Adrenal gland (tissue), 12 donors: ENCODE results near the gene TMEM38A. TPM values are rescaled to one million over a fixed set of nuclear protein-coding genes. Genes with fewer than 3 reads are reported as not detected.

ENCODE experiments used
- DNase-seq, 7 donors: peaks; one replicate each; pipeline ENCODE4 v3.0.0-alpha.2; 2019 to 2020
- H3K27ac ChIP-seq, 5 donors: fragments of 200-600 bp; sonication (generic) in 4 of 5; 1 replicate in 3 of 5; 2 replicates in 2 of 5; pipeline versions ENCODE4 v1.5.1 to v1.8.0; 2016 to 2020; ENCODE audit warnings: mild to moderate bottlenecking in 1 of 5
- H3K27me3 ChIP-seq: fragments of 200-600 bp; 2 replicates; pipeline ENCODE4 v1.8.0; 2021
- H3K36me3 ChIP-seq, 2 donors: fragments of 200-600 bp; replicated peaks in 1 of 2; 1 replicate in 1 of 2; 2 replicates in 1 of 2; pipeline versions ENCODE4 v1.5.1 to v1.8.0; 2018 to 2022
- H3K4me1 ChIP-seq, 2 donors: fragments of 200-600 bp; replicated peaks in 1 of 2; 1 replicate in 1 of 2; 2 replicates in 1 of 2; pipeline versions ENCODE4 v1.5.1 to v1.8.0; 2018 to 2021
- H3K4me3 ChIP-seq, 4 donors: fragments of 200-600 bp; sonication (generic) in 3 of 4; one replicate each; pipeline ENCODE4 v1.5.1; 2016 to 2018
- H3K9me3 ChIP-seq, 3 donors: fragments of 200-600 bp; sonication (generic) in 1 of 3; replicated peaks in 1 of 3; 1 replicate in 2 of 3; 2 replicates in 1 of 3; pipeline versions ENCODE4 v1.5.1 to v1.8.0; 2016 to 2021
- POLR2A ChIP-seq, 2 donors: fragments of 450-650 bp; IDR thresholded peaks; one replicate each; pipeline ENCODE4 v1.6.1; 2017; ENCODE audit warnings: antibody characterized with exemption in 2 of 2, mild to moderate bottlenecking in 2 of 2, moderate library complexity in 1 of 2
- WGBS, 4 donors: extraction: QIAGEN DNeasy Blood & Tissue Kit in 2 of 4; methylation state at CpG; one replicate each; pipeline versions ENCODE4 v1.1.5 to v1.1.7; 2013 to 2017; 5-methylcytosine and 5-hydroxymethylcytosine counted together
- intact Hi-C, 2 donors: fragments of 100-400 bp; cut with DNase I; formaldehyde crosslinking; loops; one replicate each; pipeline versions ENCODE4 v1.14.1 to v1.15.0; 2022 to 2023
- polyA plus RNA-seq, 3 donors: library from polyadenylated mRNA; stranded (reverse); fragments of 200-250 nt in 2 of 3; fragments of 350-450 nt in 1 of 3; fragmentation: Illumina TruSeq in 1 of 3; extraction: RNeasy Lipid Tissue Mini Kit (QIAGEN cat#74804) in 1 of 3; gene quantifications; one replicate each; pipeline ENCODE4 v1.2.3, GENCODE V29; 2013 to 2014
- small RNA-seq, 2 donors: library from RNA; depleted of rRNA; stranded (forward); fragments of <200 nt; gene quantifications; one replicate each; pipeline ENCODE3, GENCODE V24; 2016
- total RNA-seq, 9 donors: library from RNA; depleted of rRNA in 4 of 9; stranded (reverse); fragments of >200 nt in 4 of 9; fragments of 120-200 nt in 1 of 9; fragmentation: NEBNext Ultra II Directional in 1 of 9; extraction: Animal tissue kit (Norgen Biotek cat#: 25700) in 1 of 9; gene quantifications; one replicate each; pipeline versions ENCODE4 v1.1.0 to v1.2.4, GENCODE V29; 2013 to 2023
- TF ChIP-seq, protein P1 (sequence below), 6 experiments: fragments of 450-650 bp in 4 of 6; fragments of 200-600 bp in 2 of 6; sonication (generic) in 1 of 6; IDR thresholded peaks; 1 replicate in 5 of 6; 2 replicates in 1 of 6; pipeline versions ENCODE4 v1.5.1 to v1.8.0; 2016 to 2021; ENCODE audit warnings: antibody characterized with exemption in 6 of 6, mild to moderate bottlenecking in 2 of 6, moderate library complexity in 1 of 6
- donor health status: healthy with polysubstance abuse.
- donor health status: Bipolar disorder and iron deficiency.
- donor health status: DM: yes; HTN: yes; CAD: no.
- donor health status: DM: no; HTN: no; CAD: no.
- donor health status: DM: no; HTN: no; CAD: no.
- donor health status: DM: yes; HTN: yes; CAD: no.

The TMEM38A gene
- total and polyA plus RNA-seq, 12 donors = 2.2 to 10.4 (median 5.9) TPM

- no peak for DNase-seq
- H3K9me3 ChIP-seq = no peaks in the 10 kb centered on the region
- no peaks in the 10 kb centered on the region for H3K27me3 ChIP-seq
- no peak overlapping the region for H3K4me3 ChIP-seq
- H3K4me1 ChIP-seq = no peaks in the 10 kb centered on the region
- H3K27ac ChIP-seq = no peak overlapping the region
- H3K36me3 ChIP-seq = no peaks in the 10 kb centered on the region
- intact Hi-C loops = no loop called here
- 54 to 77% (median 73%) methylated on average over 3 of the region's 3 CpGs for WGBS, 4 donors
- TF ChIP-seq, protein P1, sequence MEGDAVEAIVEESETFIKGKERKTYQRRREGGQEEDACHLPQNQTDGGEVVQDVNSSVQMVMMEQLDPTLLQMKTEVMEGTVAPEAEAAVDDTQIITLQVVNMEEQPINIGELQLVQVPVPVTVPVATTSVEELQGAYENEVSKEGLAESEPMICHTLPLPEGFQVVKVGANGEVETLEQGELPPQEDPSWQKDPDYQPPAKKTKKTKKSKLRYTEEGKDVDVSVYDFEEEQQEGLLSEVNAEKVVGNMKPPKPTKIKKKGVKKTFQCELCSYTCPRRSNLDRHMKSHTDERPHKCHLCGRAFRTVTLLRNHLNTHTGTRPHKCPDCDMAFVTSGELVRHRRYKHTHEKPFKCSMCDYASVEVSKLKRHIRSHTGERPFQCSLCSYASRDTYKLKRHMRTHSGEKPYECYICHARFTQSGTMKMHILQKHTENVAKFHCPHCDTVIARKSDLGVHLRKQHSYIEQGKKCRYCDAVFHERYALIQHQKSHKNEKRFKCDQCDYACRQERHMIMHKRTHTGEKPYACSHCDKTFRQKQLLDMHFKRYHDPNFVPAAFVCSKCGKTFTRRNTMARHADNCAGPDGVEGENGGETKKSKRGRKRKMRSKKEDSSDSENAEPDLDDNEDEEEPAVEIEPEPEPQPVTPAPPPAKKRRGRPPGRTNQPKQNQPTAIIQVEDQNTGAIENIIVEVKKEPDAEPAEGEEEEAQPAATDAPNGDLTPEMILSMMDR (IDR thresholded peaks at IDR 0.05) = no peak
- no peak for TF ChIP-seq POLR2A (IDR thresholded peaks at IDR 0.05)
Observed at GRCh38 chr19:16736709-16737108, 75.8 kb downstream of the TMEM38A start.

- no peaks in the 10 kb centered on the region for H3K36me3 ChIP-seq
- DNase-seq = no peak
- no peaks in the 10 kb centered on the region for H3K4me1 ChIP-seq
- no peak overlapping the region for H3K4me3 ChIP-seq
- H3K27ac ChIP-seq = no peak overlapping the region
- TF ChIP-seq, protein P1 (IDR thresholded peaks at IDR 0.05) = no peak
- no peak for TF ChIP-seq POLR2A (IDR thresholded peaks at IDR 0.05)
- H3K27me3 ChIP-seq = no peaks in the 10 kb centered on the region
- 55 to 71% (median 64%) methylated on average over 4 of the region's 4 CpGs for WGBS, 4 donors
- H3K9me3 ChIP-seq = no peaks in the 10 kb centered on the region
- intact Hi-C loops = no loop called here
Observed at GRCh38 chr19:16737911-16738310, 77.0 kb downstream of the TMEM38A start.

DNA sequence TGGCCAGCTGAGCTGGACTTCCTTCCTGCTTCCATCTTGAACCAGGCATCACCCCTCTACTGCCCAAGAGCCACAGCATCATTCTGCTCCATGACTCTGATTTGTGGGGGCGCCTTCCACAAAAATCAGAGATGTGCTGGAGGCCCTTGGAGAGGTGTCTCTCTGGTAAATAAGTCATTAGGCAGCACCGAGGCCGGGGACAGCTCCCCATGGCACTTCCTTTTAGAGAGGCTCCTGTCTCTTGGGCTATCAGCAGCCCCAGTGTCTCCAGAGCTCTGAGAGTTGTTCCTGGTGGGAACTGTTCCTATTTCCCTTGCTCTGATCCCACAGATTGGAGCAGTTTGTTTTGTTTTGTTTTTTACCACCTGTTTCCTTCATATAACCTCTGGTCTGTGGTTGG lies 78.6 kb downstream of the TMEM38A start:
- no peaks in the 10 kb centered on the region for H3K4me1 ChIP-seq
- intact Hi-C loops = no loop called here
- TF ChIP-seq POLR2A (IDR thresholded peaks at IDR 0.05) = no peak
- H3K27ac ChIP-seq = no peak overlapping the region
- no peak for DNase-seq
- H3K4me3 ChIP-seq = no peak overlapping the region
- H3K27me3 ChIP-seq = no peaks in the 10 kb centered on the region
- no peaks in the 10 kb centered on the region for H3K36me3 ChIP-seq
- 27 to 52% (median 36%) methylated on average over 2 to 3 of the region's 3 CpGs for WGBS, 4 donors
- H3K9me3 ChIP-seq = no peaks in the 10 kb centered on the region

Small RNAs within 50 kb of the gene (small RNA-seq; reads per million reads assigned to genes)
- gene AC008737.2 = 0 reads per million in 2 donors

Other genes starting within 250 kb of the TMEM38A start
- 10 to 100 TPM in 8 of 9 donors, 1 to 10 TPM in 1; 9.7 to 46.7 (median 24.2) TPM for gene EPS15L1, start 189.2 kb upstream of the TMEM38A start, total RNA-seq
- gene EPS15L1, start 189.2 kb upstream of the TMEM38A start, polyA plus RNA-seq = 10 to 100 TPM; 28.9 to 59.0 (median 32.6) TPM
- gene CALR3, start 165.0 kb upstream of the TMEM38A start, total RNA-seq = under 1 TPM in 2 of 9 donors, not detected in 7; 0.17 to 0.41 TPM
- gene CALR3, start 165.0 kb upstream of the TMEM38A start, polyA plus RNA-seq = under 1 TPM in 2 of 3 donors, not detected in 1; 0.07 to 0.11 TPM
- gene C19orf44, start 164.7 kb upstream of the TMEM38A start, total RNA-seq = 1 to 10 TPM; 3.2 to 9.3 (median 5.3) TPM
- 10 to 100 TPM in 1 of 3 donors, 1 to 10 TPM in 2; 4.8 to 12.1 (median 5.9) TPM for gene C19orf44, start 164.7 kb upstream of the TMEM38A start, polyA plus RNA-seq
- 10 to 100 TPM in 7 of 9 donors, 1 to 10 TPM in 2; 2.9 to 50.7 (median 13.1) TPM for gene CHERP, start 118.7 kb upstream of the TMEM38A start, total RNA-seq
- gene CHERP, start 118.7 kb upstream of the TMEM38A start, polyA plus RNA-seq = 10 to 100 TPM; 11.3 to 39.3 (median 24.8) TPM
- 10 to 100 TPM; 20.1 to 49.8 (median 39.5) TPM for gene SLC35E1, start 88.7 kb upstream of the TMEM38A start, total RNA-seq
- 10 to 100 TPM; 22.0 to 43.1 (median 26.8) TPM for gene SLC35E1, start 88.7 kb upstream of the TMEM38A start, polyA plus RNA-seq
- 10 to 100 TPM in 3 of 9 donors, 1 to 10 TPM in 6; 5.2 to 17.3 (median 9.5) TPM for gene MED26, start 32.9 kb upstream of the TMEM38A start, total RNA-seq
- gene MED26, start 32.9 kb upstream of the TMEM38A start, polyA plus RNA-seq = 1 to 10 TPM; 4.6 to 6.9 (median 6.4) TPM
- gene SMIM7, start 995 bp upstream of the TMEM38A start, total RNA-seq = 100 to 1,000 TPM in 3 of 9 donors, 10 to 100 TPM in 6; 76.0 to 136 (median 92.0) TPM
- gene SMIM7, start 995 bp upstream of the TMEM38A start, polyA plus RNA-seq = 100 to 1,000 TPM in 1 of 3 donors, 10 to 100 TPM in 2; 82.9 to 102 (median 87.3) TPM
- under 1 TPM in 1 of 9 donors, not detected in 8; 0.04 TPM for gene NWD1, start 58.7 kb downstream of the TMEM38A start, total RNA-seq
- gene NWD1, start 58.7 kb downstream of the TMEM38A start, polyA plus RNA-seq = not detected
- gene SIN3B, start 168.3 kb downstream of the TMEM38A start, total RNA-seq = 10 to 100 TPM; 22.8 to 72.3 (median 35.1) TPM
- gene SIN3B, start 168.3 kb downstream of the TMEM38A start, polyA plus RNA-seq = 100 to 1,000 TPM in 1 of 3 donors, 10 to 100 TPM in 2; 30.1 to 133 (median 56.7) TPM
- gene F2RL3, start 227.9 kb downstream of the TMEM38A start, total RNA-seq = 1 to 10 TPM in 7 of 9 donors, under 1 TPM in 2; 0.17 to 3.8 (median 2.2) TPM
- gene F2RL3, start 227.9 kb downstream of the TMEM38A start, polyA plus RNA-seq = 1 to 10 TPM in 2 of 3 donors, under 1 TPM in 1; 0.62 to 3.1 (median 3.0) TPM